Right hindlimb (tissue), 1 donor: Measurements from ENCODE around the gene PGM2L1.
A peak's percentile ranks its signal among the peaks of the same experiment; 100 is the strongest.
"Not testable (repeated sequence)": the region's sequence is repeated elsewhere in the genome, so short reads cannot be mapped to it uniquely, and the experiment has no call there.

ENCODE experiments used
- DNase-seq: peaks from one replicate; pipeline ENCODE4 v3.0.0-alpha.2; 2018

Gene PGM2L1

DNA sequence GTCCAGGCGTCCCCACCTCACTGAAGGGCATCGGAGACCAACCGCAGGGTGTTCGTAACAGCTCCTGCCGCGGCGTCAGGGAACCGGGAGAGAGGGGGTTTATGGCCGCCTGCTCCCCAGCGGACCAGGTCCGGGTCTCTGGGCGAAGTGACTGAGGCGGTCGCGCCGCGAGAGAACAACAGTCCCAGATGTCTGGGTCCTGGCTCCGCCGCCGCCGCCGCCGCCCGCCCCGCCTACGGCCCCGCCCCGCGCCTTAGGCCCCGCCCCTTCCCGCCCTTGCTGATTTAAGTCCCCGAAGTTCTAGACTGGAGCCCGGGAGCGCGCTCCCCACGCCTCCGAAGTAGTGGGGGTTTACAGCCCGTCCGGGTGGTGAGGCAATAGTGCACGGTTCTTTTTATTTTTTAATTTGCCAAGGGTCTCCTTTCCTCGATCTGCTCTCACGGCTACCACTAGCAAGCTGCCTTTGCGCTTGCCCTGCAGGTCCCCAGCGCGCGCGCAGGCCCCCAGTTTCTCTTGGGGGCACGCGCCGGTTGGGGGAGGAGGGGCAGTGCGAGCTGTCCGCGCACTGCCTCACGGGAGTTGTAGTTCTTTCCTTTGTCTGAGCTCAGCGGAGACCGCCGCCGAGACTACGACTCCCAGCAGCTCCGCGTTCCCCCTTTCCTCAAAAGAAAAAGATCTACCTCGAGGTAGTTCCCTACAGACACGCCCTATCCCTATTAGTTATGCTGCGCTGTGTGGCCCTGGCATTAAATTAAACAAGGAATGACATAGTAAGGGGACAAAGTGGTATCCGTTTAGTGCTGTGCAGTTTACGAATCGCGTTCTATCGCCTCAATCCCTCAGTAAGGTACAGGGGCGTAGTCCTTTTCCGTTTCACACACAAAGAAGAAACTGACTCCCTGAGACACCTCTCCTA is at the start of gene PGM2L1:
PGM2L1 (minus strand) TSS at position 190 of the 916 bp plus-strand sequence. CDS start 272 bp downstream, outside the sequence.
- DNase-seq = peak; percentile 97

- no peak for DNase-seq
Measured at GRCh38 chr11:74447720-74448119, 49.5 kb upstream of the PGM2L1 start.

DNA sequence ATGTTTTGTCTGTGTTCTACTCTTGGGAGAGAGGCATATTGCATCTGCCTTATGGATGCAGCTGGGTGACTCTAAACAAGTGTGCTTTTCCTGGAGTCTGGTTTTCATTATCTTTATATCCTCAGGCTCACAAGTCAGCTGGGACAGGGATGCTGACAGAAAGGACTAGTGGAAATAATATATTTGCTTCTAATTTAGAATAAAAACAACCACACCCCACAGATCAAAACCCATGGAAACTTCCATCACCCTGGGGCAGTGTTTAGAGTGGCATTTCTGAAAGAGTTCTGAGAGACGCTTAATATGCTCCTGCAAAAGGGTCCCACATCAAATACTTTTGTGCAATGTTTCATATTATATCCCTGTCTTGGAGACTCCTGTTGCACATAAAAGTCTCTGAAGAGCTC is 48.3 kb upstream of the PGM2L1 start:
- DNase-seq = peak; percentile 30

DNA sequence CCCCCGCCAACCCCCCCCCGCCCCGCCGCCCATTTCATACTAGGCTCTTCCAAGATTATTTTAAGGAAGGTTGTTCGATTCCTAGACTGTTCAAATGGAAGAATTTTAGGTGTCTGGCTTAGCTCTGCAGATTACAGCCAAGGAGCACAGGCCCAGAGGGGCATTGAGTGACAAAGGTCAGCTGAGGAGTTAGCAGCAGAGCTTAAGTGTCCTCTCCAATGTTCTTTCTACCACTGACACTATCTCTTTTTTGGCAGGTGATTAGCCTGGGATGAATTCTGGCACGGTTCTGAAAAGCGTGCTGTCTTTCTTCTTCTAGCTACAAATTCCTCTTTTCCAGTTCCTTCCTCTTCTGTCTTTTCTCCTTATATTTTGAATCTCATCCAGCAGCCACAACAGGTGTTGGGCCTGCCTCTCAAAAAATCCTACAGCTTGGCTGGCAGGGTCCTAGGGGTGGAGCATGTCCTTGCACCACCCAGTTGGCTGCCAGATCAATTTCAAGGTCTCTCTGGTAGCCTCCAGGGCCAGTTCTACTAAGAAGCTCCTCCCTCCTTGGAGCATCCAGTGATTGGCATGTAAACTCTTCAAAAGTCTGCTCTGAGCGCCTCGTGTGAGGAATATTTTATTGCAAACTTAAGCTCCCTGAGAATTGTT is 46.1 kb upstream of the PGM2L1 start:
- peak; percentile 52 for DNase-seq

- peak; percentile 19 for DNase-seq
Measured at GRCh38 chr11:74443071-74443864, 45.0 kb upstream of the PGM2L1 start.

DNA sequence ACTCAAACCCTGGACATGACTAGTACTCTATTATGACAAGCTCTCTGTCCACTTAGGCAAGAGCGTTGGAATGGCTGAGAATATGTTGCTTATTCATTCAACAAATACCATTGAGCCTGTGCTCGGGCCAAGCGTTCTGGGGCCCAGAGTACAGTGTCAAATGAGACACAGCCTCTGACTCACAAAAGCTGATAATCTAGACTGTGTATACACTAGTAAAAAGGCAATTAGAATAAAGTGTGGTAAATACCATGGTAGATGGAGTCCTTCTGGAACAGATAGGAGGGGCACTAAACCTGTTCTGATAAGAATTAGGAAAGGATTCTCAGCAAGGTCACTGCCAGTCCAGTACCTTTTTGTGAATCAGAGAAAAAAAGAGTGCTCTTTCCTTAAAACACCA is 44.4 kb upstream of the PGM2L1 start:
- DNase-seq = no peak

- DNase-seq = no peak
Measured at GRCh38 chr11:74438681-74439080, 40.4 kb upstream of the PGM2L1 start.

DNA sequence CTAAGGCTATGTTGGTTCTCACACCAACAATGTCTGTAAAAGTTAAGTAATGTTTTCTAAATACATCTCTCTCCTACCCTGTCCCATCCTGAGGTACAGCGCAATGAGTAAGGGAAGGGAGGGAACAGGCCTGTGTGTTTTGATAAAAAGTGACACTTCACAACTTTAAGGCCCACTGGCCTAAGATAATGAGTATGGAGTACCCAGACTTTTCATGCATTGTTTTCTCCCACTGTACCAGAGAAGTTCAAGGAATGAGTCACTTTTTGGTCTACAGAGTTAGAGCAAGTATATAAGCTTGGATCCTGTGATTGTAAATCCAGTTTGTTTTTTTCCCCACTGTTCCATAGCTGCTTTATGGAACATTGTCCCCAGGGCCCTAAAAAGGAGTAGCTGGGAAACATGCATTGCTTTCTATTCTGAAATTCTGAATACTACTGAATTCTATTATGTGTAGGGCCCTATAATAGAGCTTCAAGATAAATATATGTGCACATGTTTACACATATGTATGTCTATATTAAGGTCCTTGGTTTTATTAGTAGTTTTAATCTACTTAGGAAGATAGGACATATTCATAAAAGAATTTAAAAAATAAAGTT is 39.3 kb upstream of the PGM2L1 start:
- DNase-seq = no peak

- no peak for DNase-seq
Measured at GRCh38 chr11:74434528-74434927, 36.3 kb upstream of the PGM2L1 start.

- DNase-seq = no peak
Measured at GRCh38 chr11:74429205-74429604, 31.0 kb upstream of the PGM2L1 start.

DNA sequence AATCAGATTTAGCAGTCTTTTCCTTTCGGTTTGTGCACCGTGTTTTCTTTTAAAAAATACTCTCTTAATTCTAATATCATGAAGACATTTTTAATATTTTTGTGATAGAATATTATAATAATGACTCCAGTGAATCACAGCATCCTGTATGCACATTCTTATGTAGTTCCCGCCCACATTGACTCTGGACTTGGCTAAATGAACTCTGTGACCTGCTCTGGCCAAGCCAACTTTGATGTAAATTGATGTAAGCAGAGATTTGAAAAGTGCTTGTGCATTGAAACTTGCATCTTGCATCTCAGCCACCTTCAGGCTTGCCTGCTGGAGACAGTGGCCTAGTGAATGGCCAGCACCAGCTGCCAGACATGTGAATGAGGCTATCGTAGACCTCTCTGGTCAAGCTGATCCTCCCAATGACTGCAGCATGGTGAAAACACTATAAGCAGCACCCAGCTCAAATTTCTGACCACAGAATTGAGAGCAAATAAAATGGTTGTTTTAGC is 29.2 kb upstream of the PGM2L1 start:
- DNase-seq = no peak

DNA sequence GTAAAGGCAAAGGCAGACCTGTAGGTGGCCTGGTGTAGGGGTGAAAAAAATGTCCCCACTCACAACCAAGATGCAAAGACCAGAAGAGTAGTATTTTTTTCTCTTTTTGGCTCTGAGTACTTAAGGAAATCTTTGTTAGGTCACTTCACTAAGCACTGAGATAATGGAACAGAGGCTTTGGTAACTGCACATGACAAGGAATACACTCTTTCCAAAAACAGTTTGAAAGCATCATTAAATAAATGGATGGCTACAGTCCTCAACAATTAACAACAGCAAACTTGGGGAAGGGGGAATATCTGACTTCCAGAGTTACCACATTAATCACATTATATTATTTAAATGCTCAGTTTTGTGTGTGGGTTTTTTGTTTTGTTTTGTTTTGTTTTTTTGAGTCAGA is 26.9 kb upstream of the PGM2L1 start:
- DNase-seq = no peak

GRCh38 chr11:74418509-74418895 is 20.3 kb upstream of the PGM2L1 start:
- no peak for DNase-seq

GRCh38 chr11:74417860-74418508 is 19.8 kb upstream of the PGM2L1 start:
- no peak for DNase-seq

DNA sequence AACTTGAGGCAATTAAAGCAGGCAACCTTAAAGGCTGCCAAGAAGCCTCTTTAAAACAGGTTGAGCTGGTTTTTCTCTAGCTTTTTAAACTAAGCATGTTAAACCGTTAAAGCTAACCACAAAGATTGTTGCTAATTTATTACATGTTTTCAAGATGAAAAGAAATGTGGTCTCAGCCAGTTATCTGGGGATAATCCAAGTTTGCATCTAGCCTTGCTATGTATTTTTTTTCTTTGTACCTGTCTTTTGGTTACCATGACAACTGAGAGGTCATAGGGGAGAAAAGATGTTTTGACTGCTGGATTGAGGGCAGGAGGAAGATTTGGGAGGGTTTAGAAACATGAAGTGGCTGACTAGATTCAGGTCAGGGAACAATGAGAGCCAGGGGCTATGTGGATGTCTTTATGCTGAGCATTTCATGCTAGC is 19.2 kb upstream of the PGM2L1 start:
- no peak for DNase-seq

- not testable (repeated sequence) for DNase-seq
Measured at GRCh38 chr11:74416974-74417373, 18.7 kb upstream of the PGM2L1 start.

- DNase-seq = no peak
Measured at GRCh38 chr11:74412733-74413359, 14.6 kb upstream of the PGM2L1 start.

DNA sequence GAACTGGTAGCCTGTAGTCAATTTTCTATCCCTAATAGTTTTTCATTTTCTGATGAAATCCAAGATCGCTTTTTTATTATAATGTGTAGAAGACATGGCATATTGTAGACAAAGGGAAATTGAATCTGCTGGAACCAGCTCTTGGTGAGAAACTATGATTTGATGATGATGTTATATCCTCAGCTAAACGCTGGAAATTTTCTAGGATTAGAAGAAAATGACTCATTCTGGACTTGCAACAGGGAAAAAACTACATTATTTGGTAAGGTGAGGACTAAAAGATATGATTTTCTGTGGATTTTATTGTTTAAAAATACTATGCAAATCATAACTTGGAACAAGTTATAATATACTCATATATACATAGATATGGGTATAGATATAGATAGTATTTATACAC is 14.1 kb upstream of the PGM2L1 start:
- no peak for DNase-seq

- DNase-seq = no peak
Measured at GRCh38 chr11:74409633-74410032, 11.4 kb upstream of the PGM2L1 start.

DNA sequence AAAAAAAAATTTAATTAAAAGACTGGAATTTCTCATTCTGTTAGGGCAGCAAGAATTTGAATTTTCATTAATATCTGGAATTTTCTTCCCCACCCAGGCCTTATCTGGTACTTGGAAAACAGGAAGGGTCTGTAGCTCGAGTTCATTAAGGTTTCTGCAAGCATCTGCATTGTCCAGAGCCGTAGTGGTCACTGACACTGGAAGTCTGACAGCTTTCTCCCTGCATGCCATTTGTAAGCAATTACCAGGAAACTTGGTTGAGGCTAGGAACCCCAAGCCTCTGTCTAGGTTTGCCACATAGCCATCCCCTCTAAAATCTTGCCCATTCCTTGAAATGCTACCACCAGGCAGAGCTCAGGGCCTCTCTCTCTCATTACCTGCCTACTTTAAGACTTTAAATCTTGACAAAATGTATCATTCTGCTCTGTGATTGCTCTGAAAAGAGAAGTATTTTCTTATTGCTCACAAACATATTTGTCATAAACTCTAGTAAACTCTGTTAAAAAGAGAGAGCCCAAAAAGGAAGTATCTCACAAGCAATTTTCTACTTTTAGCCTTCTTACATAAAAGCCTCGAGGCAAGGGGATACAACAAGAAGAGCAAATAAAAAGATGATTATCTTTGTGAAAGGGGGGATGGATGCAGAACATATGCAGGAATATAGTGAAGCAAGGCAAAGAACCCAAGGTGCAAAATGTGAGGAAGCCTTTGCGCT is 5.5 kb upstream of the PGM2L1 start:
- no peak for DNase-seq

DNA sequence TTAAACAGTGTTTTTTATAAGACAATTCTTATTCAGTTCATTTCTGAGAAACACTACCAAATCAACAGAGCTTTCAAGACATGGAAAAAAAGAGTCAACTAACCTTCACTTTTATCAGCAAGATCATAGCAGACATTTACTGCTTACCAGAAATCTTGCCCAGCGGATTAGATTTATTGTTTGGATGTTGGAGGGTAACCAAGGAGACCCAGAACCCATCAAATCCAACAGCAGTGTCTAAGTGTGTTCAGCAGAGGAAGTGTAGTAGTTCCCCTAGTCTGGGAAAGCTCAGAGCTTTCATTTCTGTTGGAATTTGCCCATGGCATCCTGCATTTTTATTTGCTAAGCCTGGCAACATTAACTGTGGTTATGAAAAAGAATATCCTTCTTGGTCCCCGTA is 2.4 kb upstream of the PGM2L1 start:
- DNase-seq = no peak
